Smooth muscle cell (in vitro differentiated cells): ENCODE measurements around the gene ANTXR1. TPM values are rescaled to one million over a fixed set of nuclear protein-coding genes. Genes with fewer than 3 reads are reported as not detected.

Experiments used
- DNase-seq: peaks from one replicate; lab custom pipeline; 2025; ENCODE audit not compliant: unreplicated experiment; lab: John Stamatoyannopoulos, UW
- H2AFZ ChIP-seq: fragments of 200-600 bp; sonication (generic); 2 replicates; pipeline ENCODE4 v1.6.0; 2016; ENCODE audit warnings: antibody characterized with exemption, low read depth, mild to moderate bottlenecking
- H3F3A ChIP-seq: fragments of 200-600 bp; sonication (generic); 2 replicates; pipeline ENCODE4 v1.6.0; 2017; ENCODE audit warnings: antibody characterized with exemption, low read depth
- H3K27ac ChIP-seq: fragments of 200-600 bp; sonication (generic); 2 replicates; pipeline ENCODE4 v1.5.1; 2016; ENCODE audit warnings: low read depth, mild to moderate bottlenecking
- H3K27me3 ChIP-seq: fragments of 200-600 bp; sonication (generic); 2 replicates; pipeline ENCODE4 v1.6.1; 2016; ENCODE audit warnings: low read depth, mild to moderate bottlenecking
- H3K36me3 ChIP-seq: fragments of 200-600 bp; sonication (generic); 2 replicates; pipeline ENCODE4 v1.5.1; 2016; ENCODE audit warnings: low read depth
- H3K4me1 ChIP-seq: fragments of 200-600 bp; sonication (generic); 2 replicates; pipeline ENCODE4 v1.5.1; 2016; ENCODE audit warnings: low read depth
- H3K4me2 ChIP-seq: fragments of 200-600 bp; sonication (generic); 2 replicates; pipeline ENCODE4 v1.6.0; 2016; ENCODE audit warnings: mild to moderate bottlenecking
- H3K4me3 ChIP-seq: fragments of 200-600 bp; sonication (generic); 2 replicates; pipeline ENCODE4 v1.5.1; 2016; ENCODE audit warnings: mild to moderate bottlenecking
- H3K79me2 ChIP-seq: fragments of 200-600 bp; sonication (generic); 2 replicates; pipeline ENCODE4 v1.6.0; 2016; ENCODE audit warnings: low read depth, mild to moderate bottlenecking
- H3K9ac ChIP-seq: fragments of 200-600 bp; sonication (generic); 2 replicates; pipeline ENCODE4 v1.6.0; 2016; ENCODE audit warnings: low read depth
- H3K9me3 ChIP-seq: fragments of 200-600 bp; sonication (generic); replicated peaks from 2 replicates; pipeline ENCODE4 v1.5.1; 2016; ENCODE audit warnings: low read depth
- H4K20me1 ChIP-seq: fragments of 200-600 bp; sonication (generic); 2 replicates; pipeline ENCODE4 v1.6.0; 2016; ENCODE audit warnings: low read depth
- WGBS: methylation state at CpG from one replicate; pipeline ENCODE4 v1.1.7; 2016; ENCODE audit warnings: low lambda C conversion rate; 5-methylcytosine and 5-hydroxymethylcytosine counted together
- polyA plus RNA-seq: library from polyadenylated mRNA; unstranded; fragments of >200 nt; fragmentation: Nextera tagmentation; extraction: Ambion mirVana; gene quantifications from 2 replicates; pipeline ENCODE4 v1.2.1, GENCODE V29; 2016
- total RNA-seq: library from RNA; depleted of rRNA; stranded (reverse); fragments of >200 nt; gene quantifications from 2 replicates; pipeline ENCODE4 v1.2.3, GENCODE V29; 2014
- TF ChIP-seq, protein P1 (sequence below): fragments of 200-600 bp; sonication (generic); IDR thresholded peaks from 2 replicates; pipeline ENCODE4 v1.5.1; 2017; ENCODE audit warnings: borderline replicate concordance, mild to moderate bottlenecking, antibody characterized with exemption; ENCODE audit not compliant: insufficient read depth, poor library complexity, severe bottlenecking

Gene ANTXR1
- total and polyA plus RNA-seq, 2 experiments from 2014 or later, result 292 to 309 TPM

DNA sequence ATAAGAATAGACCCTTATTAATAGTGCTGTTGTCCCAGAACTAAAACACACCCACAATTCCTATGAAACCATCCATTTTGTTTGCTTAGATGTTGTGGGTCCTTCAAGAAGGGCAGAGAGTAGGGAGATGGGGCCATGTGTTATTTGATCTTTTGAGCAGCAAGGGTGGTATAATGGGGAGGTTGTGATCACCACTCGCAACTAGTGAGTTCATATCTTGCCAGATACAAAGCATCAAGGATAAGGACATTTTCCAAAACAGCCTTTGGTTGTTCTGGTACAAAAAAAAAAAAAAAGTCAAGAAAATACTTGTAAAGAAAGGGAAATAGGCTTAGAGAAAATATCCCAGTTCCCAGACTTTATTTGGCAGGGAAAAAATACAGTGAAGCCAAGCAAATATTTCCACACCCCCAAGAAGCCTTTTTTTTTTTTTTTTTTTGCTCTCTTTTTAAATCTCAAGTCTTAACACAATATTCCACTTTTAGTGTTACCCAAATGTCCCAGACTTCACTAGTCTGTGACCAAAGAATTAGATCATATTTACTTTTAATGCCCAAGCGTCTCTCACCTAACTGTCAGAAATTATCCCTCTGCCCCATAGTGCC, 54.1 kb downstream of the ANTXR1 start:
- no peaks in the 10 kb centered on the region for H3K9me3 ChIP-seq
- H4K20me1 ChIP-seq, result peaks cover 28% of the 10 kb centered on the region
- H2AFZ ChIP-seq, result no peak overlapping the region
- TF ChIP-seq, protein P1, sequence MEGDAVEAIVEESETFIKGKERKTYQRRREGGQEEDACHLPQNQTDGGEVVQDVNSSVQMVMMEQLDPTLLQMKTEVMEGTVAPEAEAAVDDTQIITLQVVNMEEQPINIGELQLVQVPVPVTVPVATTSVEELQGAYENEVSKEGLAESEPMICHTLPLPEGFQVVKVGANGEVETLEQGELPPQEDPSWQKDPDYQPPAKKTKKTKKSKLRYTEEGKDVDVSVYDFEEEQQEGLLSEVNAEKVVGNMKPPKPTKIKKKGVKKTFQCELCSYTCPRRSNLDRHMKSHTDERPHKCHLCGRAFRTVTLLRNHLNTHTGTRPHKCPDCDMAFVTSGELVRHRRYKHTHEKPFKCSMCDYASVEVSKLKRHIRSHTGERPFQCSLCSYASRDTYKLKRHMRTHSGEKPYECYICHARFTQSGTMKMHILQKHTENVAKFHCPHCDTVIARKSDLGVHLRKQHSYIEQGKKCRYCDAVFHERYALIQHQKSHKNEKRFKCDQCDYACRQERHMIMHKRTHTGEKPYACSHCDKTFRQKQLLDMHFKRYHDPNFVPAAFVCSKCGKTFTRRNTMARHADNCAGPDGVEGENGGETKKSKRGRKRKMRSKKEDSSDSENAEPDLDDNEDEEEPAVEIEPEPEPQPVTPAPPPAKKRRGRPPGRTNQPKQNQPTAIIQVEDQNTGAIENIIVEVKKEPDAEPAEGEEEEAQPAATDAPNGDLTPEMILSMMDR, result no peak
- H3K27ac ChIP-seq, result peak overlapping the region; percentile 18
- WGBS, result 80% methylated on average over 2 of the region's 2 CpGs
- peaks cover 23% of the 10 kb centered on the region for H3K36me3 ChIP-seq
- H3K4me2 ChIP-seq, result no peak overlapping the region
- no peak overlapping the region for H3K9ac ChIP-seq
- peaks cover 61% of the 10 kb centered on the region for H3K79me2 ChIP-seq
- DNase-seq, result no peak
- no peak overlapping the region for H3K4me3 ChIP-seq
- no peaks in the 10 kb centered on the region for H3K27me3 ChIP-seq
- no peaks in the 10 kb centered on the region for H3K4me1 ChIP-seq
- H3F3A ChIP-seq, result peaks cover 35% of the 10 kb centered on the region

DNA sequence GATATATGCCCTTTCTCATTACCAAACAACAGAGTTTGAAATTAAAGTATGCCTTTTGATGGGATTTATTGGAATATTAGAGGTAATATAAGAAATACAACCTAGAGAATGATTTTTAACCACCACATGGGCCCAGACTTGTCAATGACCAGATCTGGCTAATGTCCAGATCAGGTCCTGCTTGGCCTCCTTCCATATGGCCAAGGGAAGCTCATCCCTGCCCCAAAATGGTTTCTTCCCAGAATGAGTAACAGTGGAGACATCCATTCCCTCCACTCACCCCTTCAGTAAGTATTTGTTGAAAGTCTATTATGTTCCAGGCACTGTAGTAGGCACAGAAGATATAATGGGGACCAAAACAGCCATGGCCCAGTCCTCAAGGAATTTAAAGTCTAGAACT, 54.9 kb downstream of the ANTXR1 start:
- Histone ChIP-seq H3F3A (peaks cover 41% of the 10 kb centered on the region), H3K27me3 (no peaks in the 10 kb centered on the region), H3K9ac (no peak overlapping the region), H2AFZ (no peak overlapping the region), H3K4me2 (no peak overlapping the region), H3K36me3 (peaks cover 21% of the 10 kb centered on the region), H3K4me1 (no peaks in the 10 kb centered on the region), H3K27ac (peak overlapping the region; percentile 18), H3K4me3 (no peak overlapping the region), H3K9me3 (no peaks in the 10 kb centered on the region), H4K20me1 (peaks cover 28% of the 10 kb centered on the region), H3K79me2 (peaks cover 55% of the 10 kb centered on the region)
- TF ChIP-seq, protein P1, result no peak
- no peak for DNase-seq

DNA sequence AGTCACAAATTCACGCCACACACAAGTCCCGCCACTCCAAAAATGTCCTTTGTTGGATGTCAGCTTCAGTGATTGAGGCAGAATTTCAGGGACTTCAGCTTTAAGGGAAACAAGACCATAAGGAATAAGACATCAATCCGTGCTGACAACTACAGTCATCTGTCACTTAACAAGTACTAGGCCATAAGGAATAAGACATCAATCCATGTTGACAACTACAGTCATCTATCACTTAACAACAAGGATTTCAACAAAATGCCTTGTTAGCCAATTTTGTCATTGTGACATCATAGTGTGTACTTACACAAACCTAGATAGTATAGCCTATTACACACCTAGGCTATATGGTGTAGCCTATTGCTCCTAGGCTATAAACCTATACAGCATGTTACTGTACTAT, 58.0 kb downstream of the ANTXR1 start:
- Histone ChIP-seq H3K4me2 (no peak overlapping the region), H3K79me2 (peaks cover 38% of the 10 kb centered on the region), H4K20me1 (peaks cover 24% of the 10 kb centered on the region), H3K27ac (peak overlapping the region; percentile 53), H3K4me1 (no peaks in the 10 kb centered on the region), H3K36me3 (peaks cover 11% of the 10 kb centered on the region), H2AFZ (no peak overlapping the region), H3K9ac (no peak overlapping the region), H3K27me3 (no peaks in the 10 kb centered on the region), H3K9me3 (no peaks in the 10 kb centered on the region), H3F3A (peaks cover 64% of the 10 kb centered on the region), H3K4me3 (no peak overlapping the region)
- TF ChIP-seq, protein P1, result no peak
- WGBS, result 99% methylated on average over 3 of the region's 3 CpGs
- DNase-seq, result no peak

DNA sequence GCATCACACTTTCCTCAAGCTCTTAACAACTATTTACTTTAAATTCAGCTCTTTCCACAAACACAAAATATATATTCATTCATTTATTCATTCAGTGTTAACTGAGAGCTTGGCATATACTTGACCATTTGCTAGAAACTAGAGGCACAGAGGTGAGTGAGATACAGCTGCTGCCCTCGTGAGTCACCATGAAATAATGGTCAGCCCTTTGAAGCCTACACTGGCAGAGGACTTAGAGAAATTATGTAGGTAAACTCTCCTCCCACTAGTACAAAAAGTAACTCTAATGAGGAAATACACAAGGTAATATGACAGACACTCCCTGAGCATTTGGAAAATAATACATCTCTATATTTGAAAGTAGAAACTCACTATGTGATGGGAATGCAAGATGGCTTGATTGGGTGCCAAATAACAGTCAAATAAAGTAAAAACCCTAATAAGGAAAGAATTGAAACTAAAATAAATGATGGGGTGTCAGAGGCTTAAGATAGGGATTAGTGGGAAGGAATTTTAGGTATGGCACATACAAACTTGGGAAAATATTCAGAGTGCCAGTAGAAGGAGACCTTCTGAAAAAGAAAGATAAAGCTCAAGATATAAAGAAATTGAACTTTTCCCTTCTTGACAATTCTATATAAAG, 61.1 kb downstream of the ANTXR1 start:
- WGBS, result 67% methylated on average over 1 of the region's 1 CpG
- peaks cover 12% of the 10 kb centered on the region for H3K79me2 ChIP-seq
- no peaks in the 10 kb centered on the region for H3K4me1 ChIP-seq
- H3K9me3 ChIP-seq, result no peaks in the 10 kb centered on the region
- peak overlapping the region; percentile 99 for H3K27ac ChIP-seq
- TF ChIP-seq, protein P1, result no peak
- peaks cover 10% of the 10 kb centered on the region for H4K20me1 ChIP-seq
- H3F3A ChIP-seq, result peaks cover 58% of the 10 kb centered on the region
- H3K36me3 ChIP-seq, result peaks cover 11% of the 10 kb centered on the region
- H3K27me3 ChIP-seq, result no peaks in the 10 kb centered on the region
- no peak overlapping the region for H3K9ac ChIP-seq
- no peak overlapping the region for H2AFZ ChIP-seq
- no peak overlapping the region for H3K4me3 ChIP-seq
- peak overlapping the region; percentile 27 for H3K4me2 ChIP-seq
- DNase-seq, result no peak
